Measurements from ENCODE around the gene FHOD3.

The FHOD3 gene

DNA sequence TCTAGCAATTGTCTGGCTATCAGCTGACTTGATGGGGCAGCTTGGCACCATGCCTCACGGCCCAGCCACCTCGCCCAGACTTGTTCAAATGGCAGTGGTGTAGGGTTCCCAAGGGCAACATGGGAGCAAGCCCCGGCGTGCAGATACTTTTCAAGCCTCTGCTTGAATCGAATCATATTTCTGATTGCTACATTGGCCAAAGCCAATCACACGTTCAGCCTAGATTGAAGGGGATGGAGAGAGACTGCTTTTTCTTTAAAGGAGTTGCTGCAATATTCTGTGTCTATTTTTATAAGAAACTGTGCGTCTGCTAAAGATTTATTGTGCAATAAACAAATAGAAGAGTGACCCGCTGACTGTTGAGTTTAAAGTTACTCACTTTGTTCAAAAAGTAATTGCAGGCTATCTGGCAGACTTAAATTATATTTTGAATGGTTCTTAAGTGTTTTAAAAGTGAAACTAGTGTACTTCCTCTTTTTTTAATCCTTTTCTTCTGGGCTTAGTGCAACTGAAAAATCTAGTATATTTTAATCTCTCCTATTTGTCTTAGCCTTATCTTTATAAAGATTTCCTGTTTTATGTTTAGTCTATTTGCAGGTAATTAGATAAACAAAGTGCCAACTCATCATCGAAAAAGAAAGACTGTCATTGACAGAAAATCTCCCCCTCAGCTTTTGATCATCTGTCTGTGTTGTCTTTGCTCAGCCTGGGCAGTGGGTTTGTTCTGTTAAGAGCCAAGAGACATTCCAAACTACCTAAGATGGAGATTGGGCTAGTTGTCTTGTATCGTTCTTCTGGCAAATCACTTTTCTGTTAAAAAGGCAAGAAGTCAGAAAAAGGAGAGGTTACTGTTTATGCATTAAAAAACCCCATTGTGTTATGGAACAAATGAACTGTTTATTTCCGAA is 375.2 kb downstream of the FHOD3 start:
- TF ChIP-seq GATA2 (IDR thresholded peaks at IDR 0.05; ENCODE audit: low read depth, low read length) (no peak), GATA3 (IDR thresholded peaks at IDR 0.05; ENCODE audit: low read depth, low read length) (no peak)

DNA sequence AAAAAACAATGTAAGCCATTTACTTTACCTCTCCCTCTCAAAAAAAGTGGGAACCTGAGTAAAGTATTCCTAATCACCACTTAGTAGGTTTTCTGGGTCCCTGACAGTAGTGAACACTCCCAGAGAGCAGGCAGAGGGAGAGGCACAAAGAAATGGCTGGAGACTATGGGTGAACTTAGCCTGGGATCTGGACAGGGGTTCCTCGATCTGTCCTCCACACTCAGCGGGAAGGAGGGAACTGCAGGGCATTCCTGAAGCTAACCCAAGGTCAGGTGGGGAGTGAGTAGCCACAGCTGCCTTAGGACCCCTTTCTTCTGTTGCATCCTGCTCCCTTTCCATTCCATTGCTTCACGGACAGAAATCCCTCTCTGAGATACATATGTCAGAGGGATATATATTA is 375.9 kb downstream of the FHOD3 start:
- TF ChIP-seq GATA3 (IDR thresholded peaks at IDR 0.05; ENCODE audit: low read depth, low read length), result no peak
- TF ChIP-seq GATA2 (IDR thresholded peaks at IDR 0.05; ENCODE audit: low read depth, low read length), result no peak

GRCh38 chr18:36675076-36675475 is 377.6 kb downstream of the FHOD3 start:
- TF ChIP-seq GATA2 (IDR thresholded peaks at IDR 0.05; ENCODE audit: low read depth, low read length), result no peak
- no peak for TF ChIP-seq GATA3 (IDR thresholded peaks at IDR 0.05; ENCODE audit: low read depth, low read length)

DNA sequence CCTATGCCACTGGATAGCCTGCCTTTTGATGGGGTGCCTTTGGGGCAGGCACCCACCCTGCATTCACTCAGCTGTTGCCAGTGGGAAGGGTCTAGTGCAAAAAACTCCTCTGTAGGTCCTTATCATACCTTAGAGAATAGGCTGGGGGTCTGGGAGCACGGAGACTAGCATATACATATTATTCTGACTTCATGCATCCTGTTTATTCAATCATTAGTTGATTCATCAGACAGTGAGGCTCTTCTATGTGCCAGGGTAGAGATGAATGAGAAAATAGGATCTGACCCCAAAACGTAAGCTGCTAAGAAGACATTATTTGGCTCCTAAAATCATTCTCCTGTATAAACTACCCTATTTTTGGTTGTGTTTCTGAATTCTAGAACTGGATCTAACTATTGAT is 378.0 kb downstream of the FHOD3 start:
- TF ChIP-seq GATA3 (IDR thresholded peaks at IDR 0.05; ENCODE audit: low read depth, low read length) (no peak), GATA2 (IDR thresholded peaks at IDR 0.05; ENCODE audit: low read depth, low read length) (no peak)

GRCh38 chr18:36676629-36677028 is 379.1 kb downstream of the FHOD3 start:
- no peak for TF ChIP-seq GATA3 (IDR thresholded peaks at IDR 0.05; ENCODE audit: low read depth, low read length)
- TF ChIP-seq GATA2 (IDR thresholded peaks at IDR 0.05; ENCODE audit: low read depth, low read length), result no peak

- TF ChIP-seq GATA3 (IDR thresholded peaks at IDR 0.05; ENCODE audit: low read depth, low read length) (no peak), GATA2 (IDR thresholded peaks at IDR 0.05; ENCODE audit: low read depth, low read length) (no peak)
Measured at GRCh38 chr18:36680042-36680441, 382.5 kb downstream of the FHOD3 start.

DNA sequence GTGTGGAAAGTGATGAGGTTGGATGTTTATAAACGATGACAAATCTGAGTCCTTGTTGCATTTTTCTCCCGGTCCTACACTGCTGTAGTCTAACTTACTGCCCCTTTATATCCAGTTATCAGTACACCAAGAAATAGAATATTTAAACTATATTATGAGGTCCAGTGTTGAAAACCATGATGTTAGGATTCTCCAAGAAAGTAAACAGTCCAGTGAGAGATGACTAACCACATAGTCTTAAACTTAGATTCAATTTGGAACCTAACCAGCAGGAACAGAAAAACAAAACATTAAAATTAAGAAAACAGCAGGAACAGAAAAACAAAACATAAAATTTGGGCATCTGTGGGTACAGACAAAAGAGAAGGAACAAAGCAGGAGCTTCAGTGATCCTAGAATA is 388.1 kb downstream of the FHOD3 start:
- TF ChIP-seq GATA2 (IDR thresholded peaks at IDR 0.05; ENCODE audit: low read depth, low read length) (no peak), GATA3 (IDR thresholded peaks at IDR 0.05; ENCODE audit: low read depth, low read length) (no peak)

DNA sequence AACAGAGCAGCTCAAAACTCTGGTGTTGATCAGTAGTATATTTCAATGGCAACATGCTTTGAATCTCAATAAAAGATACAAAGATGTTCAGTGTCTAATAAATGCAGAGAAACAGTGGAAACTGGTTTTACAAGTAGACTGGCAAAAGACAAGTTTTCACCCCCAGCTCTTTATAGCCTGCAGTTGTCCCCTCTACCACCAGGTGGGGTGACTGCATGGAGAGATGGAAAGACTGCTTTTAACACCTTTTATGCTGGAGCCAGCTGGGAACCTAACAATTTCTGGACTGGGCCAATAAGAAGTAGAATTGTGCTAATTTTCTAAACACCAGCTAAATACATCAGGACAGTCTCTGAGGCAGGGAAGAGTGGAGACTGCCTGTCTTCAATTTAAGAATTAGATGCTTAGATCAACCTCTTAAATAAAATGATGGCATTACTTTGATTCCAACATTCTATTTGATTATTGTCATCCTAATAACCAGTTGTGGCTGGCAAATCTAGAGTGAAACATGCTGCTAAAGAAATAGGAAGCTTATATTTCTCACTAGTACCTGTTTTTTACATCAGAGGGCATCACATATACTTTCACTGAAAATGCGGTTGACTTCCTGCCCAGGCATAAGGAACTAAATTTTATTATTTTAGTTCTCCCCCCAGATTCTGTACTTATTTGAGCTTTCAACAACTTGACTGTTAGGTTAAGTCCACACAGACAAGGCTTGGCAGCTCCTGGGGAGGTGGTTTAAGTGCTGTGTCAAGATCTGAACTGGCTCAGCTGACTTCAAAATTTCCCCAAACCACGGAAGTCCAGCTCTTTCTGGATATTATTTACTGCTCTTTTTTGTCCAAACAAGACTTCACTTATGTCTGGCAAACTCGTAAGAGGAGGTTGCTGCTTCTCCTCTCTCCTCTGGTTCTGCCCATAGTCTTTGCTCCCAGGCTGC is 390.8 kb downstream of the FHOD3 start:
- TF ChIP-seq GATA2 (IDR thresholded peaks at IDR 0.05; ENCODE audit: low read depth, low read length) (no peak), GATA3 (IDR thresholded peaks at IDR 0.05; ENCODE audit: low read depth, low read length) (no peak)

GRCh38 chr18:36692371-36692770 is 394.9 kb downstream of the FHOD3 start:
- TF ChIP-seq GATA2 (IDR thresholded peaks at IDR 0.05; ENCODE audit: low read depth, low read length) (no peak), GATA3 (IDR thresholded peaks at IDR 0.05; ENCODE audit: low read depth, low read length) (no peak)

DNA sequence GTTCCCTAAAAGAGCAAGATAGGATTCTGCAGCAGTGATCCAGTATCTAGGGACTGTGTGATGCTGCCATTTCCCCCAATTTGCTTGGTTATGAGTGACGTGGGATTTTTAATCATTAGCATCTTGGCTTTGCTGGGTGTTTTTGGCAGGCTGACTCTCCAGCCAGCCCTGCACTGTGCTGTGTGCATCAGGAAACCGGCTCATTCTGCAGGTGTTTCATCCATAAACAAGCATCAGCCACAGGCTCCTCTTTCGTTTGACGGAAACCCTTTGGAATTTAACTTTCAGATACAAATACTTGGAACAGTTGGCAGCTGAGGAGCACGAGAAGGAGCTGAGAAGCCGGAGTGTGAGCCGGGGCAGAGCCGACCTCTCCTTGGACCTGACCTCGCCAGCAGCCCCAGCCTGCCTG is 395.4 kb downstream of the FHOD3 start:
- TF ChIP-seq GATA3 (IDR thresholded peaks at IDR 0.05; ENCODE audit: low read depth, low read length), result no peak
- peak; percentile 43; the same call in 1 of the 2 replicates for TF ChIP-seq GATA2 (IDR thresholded peaks at IDR 0.05; ENCODE audit: low read depth, low read length)

DNA sequence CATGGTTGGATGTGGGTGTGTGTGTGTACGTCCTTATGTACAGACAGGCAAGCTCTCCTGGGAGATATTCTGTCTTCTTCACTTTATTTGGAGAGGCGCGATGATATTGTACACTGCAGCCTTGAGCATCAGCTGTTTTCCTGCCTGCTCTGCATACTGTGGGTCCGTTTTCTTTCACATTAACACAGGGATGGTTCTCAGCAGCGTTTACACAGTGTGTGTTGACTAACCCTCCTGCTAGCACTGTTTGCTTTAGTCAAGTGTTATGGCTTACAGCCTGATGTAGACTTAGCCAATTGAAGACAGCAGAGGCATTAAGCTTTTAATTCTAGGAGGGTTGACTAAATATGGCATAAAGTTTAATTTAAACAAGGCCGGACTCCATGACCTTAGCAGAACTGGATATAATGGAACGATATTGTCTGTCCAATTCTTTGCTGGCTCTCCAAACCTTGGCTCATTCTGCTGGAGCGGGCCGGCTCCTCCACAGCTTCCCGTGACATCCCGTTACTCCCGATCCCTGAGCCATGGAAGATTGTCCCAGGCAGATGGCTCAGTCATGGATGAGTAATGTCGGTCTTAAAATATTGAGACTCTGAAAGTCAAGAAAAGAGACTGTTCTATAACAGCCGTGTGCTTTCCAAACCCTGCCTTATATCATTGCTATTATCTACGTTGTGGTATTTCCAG is 396.6 kb downstream of the FHOD3 start:
- TF ChIP-seq GATA2 (IDR thresholded peaks at IDR 0.05; ENCODE audit: low read depth, low read length) (no peak), GATA3 (IDR thresholded peaks at IDR 0.05; ENCODE audit: low read depth, low read length) (no peak)

DNA sequence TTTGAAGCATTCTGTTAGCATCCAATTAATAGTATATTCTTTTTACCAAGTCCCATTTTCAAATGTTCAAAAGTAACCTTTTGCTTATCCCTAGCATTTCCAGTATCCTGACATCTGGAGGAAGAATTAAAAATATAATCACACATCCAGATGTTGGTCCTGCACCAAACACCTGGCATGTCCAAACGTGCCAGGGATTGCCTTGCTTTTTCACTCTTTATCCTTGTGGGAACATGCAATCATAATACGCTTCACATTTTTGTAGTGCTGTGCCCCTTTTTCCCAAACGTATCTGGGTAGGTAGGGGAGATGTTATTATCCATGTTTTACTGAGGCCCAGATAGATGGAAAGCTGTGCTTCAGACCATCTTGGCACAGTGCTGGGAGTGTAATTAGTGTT is 398.3 kb downstream of the FHOD3 start:
- TF ChIP-seq GATA2 (IDR thresholded peaks at IDR 0.05; ENCODE audit: low read depth, low read length) (no peak), GATA3 (IDR thresholded peaks at IDR 0.05; ENCODE audit: low read depth, low read length) (no peak)

DNA sequence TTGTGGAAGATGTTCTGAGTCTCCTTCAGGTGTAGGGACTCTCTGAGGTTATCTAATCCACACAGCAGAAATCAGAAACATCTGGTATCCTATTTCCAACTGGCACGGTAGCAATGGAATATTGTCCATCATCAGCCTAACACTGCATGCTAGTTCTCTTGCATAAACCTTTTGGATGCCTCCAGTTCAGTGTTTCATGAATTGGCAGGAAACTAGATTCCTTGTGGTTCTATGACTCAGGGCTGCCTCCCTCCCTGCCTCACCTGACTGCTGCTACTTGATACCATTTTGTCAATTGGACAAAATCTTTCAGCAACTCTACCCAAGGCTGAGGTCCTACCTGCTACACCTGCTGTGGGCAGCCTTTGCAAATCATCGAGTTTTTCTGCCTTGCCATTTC is 400.4 kb downstream of the FHOD3 start:
- TF ChIP-seq GATA3 (IDR thresholded peaks at IDR 0.05; ENCODE audit: low read depth, low read length) (no peak), GATA2 (IDR thresholded peaks at IDR 0.05; ENCODE audit: low read depth, low read length) (no peak)

DNA sequence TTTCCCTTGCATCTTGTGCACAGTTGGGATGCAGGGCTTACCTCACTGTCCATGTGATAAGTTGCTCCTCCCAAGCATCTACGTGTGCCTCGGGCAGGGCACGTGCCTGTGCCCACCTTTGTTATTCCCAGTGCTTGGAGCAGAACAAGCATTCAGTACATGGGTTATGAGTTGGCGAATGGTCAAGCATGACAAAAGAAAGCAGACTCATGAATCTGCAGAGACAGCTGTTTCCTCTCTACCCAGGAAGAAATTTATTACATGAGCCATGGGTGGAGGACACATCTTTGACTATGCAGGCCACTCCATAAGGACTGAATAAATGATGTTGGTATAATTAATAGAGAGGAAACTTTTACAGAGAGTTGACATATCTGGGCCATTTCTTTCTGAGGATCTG is 403.4 kb downstream of the FHOD3 start:
- no peak for TF ChIP-seq GATA3 (IDR thresholded peaks at IDR 0.05; ENCODE audit: low read depth, low read length)
- no peak for TF ChIP-seq GATA2 (IDR thresholded peaks at IDR 0.05; ENCODE audit: low read depth, low read length)

All from SH-SY5Y (cell line).